ENCODE data around the gene STRAP. TPM values are rescaled to one million over a fixed set of nuclear protein-coding genes. Genes with fewer than 3 reads are reported as not detected.
A peak's percentile ranks its signal among the peaks of the same experiment; 100 is the strongest.

Gene STRAP
- total and polyA plus RNA-seq, 2 of the 13 experiments (the other 11 are each of a cell fraction or from before 2014, with no cell fraction given): 66.9 to 118 TPM

GRCh38 chr12:15910864-15911721 is 28.9 kb downstream of the STRAP start, which contains the start of gene DERA (continued):
- TF ChIP-seq, protein P1, sequence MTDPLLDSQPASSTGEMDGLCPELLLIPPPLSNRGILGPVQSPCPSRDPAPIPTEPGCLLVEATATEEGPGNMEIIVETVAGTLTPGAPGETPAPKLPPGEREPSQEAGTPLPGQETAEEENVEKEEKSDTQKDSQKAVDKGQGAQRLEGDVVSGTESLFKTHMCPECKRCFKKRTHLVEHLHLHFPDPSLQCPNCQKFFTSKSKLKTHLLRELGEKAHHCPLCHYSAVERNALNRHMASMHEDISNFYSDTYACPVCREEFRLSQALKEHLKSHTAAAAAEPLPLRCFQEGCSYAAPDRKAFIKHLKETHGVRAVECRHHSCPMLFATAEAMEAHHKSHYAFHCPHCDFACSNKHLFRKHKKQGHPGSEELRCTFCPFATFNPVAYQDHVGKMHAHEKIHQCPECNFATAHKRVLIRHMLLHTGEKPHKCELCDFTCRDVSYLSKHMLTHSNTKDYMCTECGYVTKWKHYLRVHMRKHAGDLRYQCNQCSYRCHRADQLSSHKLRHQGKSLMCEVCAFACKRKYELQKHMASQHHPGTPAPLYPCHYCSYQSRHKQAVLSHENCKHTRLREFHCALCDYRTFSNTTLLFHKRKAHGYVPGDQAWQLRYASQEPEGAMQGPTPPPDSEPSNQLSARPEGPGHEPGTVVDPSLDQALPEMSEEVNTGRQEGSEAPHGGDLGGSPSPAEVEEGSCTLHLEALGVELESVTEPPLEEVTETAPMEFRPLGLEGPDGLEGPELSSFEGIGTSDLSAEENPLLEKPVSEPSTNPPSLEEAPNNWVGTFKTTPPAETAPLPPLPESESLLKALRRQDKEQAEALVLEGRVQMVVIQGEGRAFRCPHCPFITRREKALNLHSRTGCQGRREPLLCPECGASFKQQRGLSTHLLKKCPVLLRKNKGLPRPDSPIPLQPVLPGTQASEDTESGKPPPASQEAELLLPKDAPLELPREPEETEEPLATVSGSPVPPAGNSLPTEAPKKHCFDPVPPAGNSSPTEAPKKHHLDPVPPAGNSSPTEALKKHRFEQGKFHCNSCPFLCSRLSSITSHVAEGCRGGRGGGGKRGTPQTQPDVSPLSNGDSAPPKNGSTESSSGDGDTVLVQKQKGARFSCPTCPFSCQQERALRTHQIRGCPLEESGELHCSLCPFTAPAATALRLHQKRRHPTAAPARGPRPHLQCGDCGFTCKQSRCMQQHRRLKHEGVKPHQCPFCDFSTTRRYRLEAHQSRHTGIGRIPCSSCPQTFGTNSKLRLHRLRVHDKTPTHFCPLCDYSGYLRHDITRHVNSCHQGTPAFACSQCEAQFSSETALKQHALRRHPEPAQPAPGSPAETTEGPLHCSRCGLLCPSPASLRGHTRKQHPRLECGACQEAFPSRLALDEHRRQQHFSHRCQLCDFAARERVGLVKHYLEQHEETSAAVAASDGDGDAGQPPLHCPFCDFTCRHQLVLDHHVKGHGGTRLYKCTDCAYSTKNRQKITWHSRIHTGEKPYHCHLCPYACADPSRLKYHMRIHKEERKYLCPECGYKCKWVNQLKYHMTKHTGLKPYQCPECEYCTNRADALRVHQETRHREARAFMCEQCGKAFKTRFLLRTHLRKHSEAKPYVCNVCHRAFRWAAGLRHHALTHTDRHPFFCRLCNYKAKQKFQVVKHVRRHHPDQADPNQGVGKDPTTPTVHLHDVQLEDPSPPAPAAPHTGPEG (CRISPR knock-in tag; IDR thresholded peaks at IDR 0.05): peak; percentile 48; the same call in 1 of the 2 replicates
- TF ChIP-seq, protein P2, sequence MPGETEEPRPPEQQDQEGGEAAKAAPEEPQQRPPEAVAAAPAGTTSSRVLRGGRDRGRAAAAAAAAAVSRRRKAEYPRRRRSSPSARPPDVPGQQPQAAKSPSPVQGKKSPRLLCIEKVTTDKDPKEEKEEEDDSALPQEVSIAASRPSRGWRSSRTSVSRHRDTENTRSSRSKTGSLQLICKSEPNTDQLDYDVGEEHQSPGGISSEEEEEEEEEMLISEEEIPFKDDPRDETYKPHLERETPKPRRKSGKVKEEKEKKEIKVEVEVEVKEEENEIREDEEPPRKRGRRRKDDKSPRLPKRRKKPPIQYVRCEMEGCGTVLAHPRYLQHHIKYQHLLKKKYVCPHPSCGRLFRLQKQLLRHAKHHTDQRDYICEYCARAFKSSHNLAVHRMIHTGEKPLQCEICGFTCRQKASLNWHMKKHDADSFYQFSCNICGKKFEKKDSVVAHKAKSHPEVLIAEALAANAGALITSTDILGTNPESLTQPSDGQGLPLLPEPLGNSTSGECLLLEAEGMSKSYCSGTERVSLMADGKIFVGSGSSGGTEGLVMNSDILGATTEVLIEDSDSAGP (CRISPR knock-in tag; IDR thresholded peaks at IDR 0.05; ENCODE audit: borderline replicate concordance): peak; percentile 72; the same call in 1 of the 2 replicates
- TF ChIP-seq ZNF556 (CRISPR knock-in tag; IDR thresholded peaks at IDR 0.05; ENCODE audit: borderline replicate concordance) (no peak), RNF219 (CRISPR knock-in tag; IDR thresholded peaks at IDR 0.05) (no peak), PLSCR1 (CRISPR knock-in tag; IDR thresholded peaks at IDR 0.05; ENCODE audit: borderline replicate concordance) (no peak), MLX (CRISPR knock-in tag; IDR thresholded peaks at IDR 0.05) (no peak), ZNF766 (CRISPR knock-in tag; IDR thresholded peaks at IDR 0.05; ENCODE audit: borderline replicate concordance) (0 out of 2 replicates have a peak, but pooled peaks have one; percentile 46), ZNF432 (CRISPR knock-in tag; IDR thresholded peaks at IDR 0.05; ENCODE audit: borderline replicate concordance) (no peak), ZNF850 (CRISPR knock-in tag; conservative IDR thresholded peaks at IDR 0.05) (no peak), ARHGAP35 (CRISPR knock-in tag; IDR thresholded peaks at IDR 0.05; ENCODE audit: borderline replicate concordance) (no peak; the same call in 1 of the 2 replicates), MTERF4 (CRISPR knock-in tag; IDR thresholded peaks at IDR 0.05) (peak; percentile 60)
- TF ChIP-seq, protein P3, sequence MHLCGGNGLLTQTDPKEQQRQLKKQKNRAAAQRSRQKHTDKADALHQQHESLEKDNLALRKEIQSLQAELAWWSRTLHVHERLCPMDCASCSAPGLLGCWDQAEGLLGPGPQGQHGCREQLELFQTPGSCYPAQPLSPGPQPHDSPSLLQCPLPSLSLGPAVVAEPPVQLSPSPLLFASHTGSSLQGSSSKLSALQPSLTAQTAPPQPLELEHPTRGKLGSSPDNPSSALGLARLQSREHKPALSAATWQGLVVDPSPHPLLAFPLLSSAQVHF (CRISPR knock-in tag; IDR thresholded peaks at IDR 0.05): 0 out of 2 replicates have a peak, but pooled peaks have one; percentile 58

Measured in HepG2 (cell line).